GM19238 (cell line): ENCODE results near the gene SDK1.

ENCODE experiments used
- DNase-seq: peaks from one replicate; pipeline ENCODE4 v3.0.0; 2011; ENCODE audit warnings: low spot score; ENCODE audit not compliant: insufficient read length

The SDK1 gene

DNA sequence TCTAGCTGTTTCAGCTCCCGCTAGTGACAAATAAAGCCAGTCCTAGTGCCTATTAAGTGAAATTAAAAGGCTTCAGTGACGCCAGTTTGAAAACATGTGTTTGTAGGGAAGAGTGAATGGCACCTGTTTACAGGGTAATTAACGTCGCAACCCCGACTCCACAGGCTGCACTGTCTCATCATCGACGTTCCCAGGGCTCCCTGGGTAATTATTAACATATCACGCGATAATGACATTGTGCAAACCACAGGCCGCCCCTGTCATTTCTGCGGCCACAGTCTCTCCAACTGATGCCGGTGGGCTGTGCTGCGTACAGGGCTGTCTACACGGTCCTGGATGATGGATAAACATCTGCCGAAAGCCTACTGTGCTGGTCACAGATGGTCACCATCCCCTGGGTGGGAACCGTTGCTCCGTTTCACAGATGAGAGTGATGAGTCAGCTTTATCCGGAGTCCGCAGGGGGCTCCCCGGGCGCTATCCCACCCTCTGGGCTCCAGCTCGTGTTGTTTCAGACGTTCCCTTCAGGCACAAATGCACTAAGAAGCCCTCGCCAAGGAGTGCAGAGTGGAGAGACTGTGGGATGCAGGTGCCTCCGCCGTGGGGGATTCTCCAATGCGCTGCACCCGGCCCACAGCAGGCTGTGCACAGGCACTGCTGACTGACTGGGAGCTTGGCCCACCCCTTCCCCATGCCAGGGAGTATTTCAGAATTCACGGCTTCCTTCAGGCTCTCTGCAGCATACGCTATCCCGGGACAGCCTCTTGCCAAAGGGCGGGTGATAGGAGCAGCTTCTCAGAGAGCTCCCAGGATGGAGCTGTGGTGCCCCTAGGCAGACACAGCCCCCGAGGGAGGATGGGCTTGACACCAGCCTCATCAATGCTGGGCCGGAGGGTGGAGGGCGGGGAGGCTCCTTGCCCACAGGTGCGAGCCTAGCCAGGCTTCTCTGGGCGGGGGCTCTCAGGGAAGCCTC, 889.2 kb downstream of the SDK1 start:
- no peak for DNase-seq

DNA sequence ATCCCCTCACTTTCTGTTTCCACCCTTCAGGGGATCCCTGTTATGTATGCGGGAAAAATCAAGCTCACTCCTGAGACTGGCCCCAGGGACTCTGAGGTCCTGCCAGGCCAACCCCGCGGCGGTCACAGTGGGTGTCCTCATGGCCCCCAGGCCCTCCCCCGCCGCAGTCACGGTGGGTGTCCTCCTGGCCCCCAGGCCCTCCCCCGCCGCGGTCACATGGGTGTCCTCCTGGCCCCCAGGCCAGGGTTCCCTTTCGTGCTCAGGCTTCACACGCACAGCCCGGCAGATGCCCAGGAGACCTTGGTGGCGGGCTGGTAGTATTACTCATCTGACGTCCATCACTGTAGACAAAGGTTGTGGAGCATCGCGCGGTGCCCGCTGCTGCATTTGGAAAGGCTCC, 890.0 kb downstream of the SDK1 start:
- no peak for DNase-seq

DNA sequence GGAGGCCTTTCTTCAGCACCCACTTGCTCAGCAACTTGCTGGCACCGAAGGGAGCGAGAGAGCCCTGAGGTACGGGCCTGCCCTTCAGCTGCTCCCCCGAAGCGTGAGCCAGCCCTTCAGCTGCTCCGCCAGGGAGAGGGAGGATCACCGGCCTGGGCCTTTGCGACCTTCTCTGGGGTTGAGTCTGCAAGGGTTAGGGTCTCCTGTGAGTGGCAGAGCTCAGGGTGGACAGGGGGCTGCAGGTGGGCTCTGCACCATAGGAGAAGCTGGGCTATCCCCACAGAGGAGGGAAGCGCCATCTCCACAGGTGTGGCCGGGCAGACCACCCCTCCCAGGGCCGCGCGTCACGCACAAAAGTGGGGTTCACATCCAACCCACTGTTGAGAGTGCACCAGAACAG, 890.5 kb downstream of the SDK1 start:
- no peak for DNase-seq

DNA sequence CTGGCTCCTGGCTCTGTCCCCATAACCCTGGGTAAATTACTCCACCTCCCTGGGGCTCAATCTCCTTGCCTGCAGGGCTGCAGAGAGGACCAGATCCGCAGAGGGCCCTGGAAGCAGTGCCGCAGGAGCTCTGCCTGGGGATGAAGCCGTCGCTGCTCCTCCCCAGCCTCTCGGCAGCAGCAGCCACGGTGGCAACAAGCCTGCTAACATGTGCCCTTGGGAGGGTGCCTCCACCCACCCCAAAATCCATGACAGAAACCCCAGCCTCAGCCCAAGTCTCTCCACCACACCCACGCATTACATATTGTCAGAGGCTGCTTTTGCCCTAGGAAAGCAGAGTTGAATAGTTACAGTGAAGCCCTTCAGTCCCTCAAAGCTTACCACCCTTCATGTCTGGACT, 894.6 kb downstream of the SDK1 start:
- DNase-seq: no peak

DNA sequence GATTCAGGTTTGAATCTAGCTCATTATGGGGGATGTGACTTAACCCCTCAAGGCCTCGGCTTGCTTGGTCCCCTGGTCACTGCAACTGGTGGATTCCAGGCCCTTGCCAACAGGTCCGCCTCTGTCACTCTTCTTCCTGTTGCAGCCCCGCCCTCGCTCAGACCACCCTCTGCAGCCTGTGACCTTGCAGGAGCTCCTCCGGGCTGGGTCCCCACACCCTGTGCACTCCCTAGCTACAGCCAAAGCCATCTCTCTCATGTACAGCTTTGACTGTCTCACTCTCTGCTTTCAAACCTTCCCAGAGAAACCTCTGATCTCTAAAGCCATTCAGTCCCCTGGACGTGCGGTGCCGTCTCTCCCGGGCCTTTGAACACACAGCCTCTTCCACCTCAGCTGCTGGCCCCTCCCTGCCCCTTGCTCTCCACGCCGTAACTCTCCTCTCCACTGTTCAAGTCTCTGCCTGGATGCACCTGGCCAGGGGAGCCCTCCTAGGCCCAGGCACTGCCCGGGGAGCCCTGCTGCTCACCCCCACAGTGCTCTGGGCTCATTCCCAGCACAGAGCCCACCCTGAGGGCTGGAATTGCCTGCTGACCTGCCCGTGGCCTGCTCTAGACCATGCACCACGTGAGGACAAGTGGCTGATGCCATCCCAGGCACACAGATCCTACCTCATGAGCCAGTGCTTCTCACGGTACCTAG, 895.2 kb downstream of the SDK1 start:
- no peak for DNase-seq

DNA sequence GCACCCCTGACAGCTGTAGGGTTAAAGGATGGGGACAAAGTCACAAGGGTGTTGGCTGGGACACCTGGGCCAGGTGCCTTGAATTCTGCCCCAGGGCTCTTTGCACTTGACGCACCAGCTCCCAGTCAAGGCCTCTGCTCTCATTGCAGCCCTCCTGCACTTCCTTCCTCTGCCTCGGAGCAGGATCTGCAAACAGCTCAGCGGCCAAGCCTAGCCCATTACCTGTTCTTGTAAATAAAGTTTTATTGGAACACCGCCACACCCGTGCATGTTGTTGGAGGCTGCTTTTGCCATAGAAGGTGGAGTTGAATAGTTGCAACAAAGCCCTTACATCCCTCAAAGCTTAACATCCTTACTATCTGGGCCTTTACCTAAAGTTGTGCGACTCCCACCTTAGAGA, 897.2 kb downstream of the SDK1 start:
- no peak for DNase-seq

DNA sequence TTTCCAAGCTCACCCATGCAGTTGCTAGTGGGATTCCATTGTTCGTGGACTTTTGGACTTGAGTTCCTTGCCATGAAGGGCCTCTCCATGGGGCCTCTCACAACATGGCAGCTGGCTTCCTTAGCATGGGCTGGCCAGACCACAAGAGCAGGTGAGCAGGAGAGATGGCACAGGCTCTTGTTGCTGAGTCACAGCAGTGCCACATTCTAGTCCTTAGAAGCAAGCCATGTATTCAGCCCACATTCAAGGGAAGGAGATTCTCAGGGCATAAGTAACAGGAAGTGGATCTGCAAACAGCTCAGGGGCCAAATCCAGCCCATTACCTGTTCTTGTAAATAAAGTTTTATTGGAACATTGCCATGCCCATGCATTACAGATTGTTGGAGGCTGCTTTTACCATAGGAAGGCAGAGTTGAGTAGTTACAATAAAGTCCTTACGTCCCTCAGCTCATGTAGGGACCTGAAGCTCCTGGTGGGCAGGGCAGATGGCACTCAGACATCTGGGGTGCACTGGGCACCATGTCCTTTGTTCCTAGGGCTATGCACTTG, 899.6 kb downstream of the SDK1 start:
- no peak for DNase-seq

DNA sequence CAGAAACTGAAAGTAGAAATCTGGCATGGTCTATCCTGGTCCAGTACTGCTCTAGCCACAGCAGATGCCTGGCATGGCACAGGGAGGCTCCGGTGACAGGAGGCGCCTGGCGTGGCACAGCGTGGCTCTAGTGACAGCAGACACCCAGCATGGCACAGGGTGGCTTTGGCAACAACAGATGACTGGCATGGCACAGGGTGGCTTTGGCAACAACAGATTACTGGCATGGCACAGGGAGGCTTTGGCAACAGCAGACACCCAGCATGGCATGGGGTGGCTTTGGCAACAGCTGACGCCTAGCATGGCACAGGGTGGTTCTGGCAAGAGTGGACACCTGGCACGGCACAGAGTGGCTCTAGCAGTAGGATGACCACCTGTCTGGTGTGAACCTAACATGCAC, 900.5 kb downstream of the SDK1 start:
- DNase-seq: no peak

DNA sequence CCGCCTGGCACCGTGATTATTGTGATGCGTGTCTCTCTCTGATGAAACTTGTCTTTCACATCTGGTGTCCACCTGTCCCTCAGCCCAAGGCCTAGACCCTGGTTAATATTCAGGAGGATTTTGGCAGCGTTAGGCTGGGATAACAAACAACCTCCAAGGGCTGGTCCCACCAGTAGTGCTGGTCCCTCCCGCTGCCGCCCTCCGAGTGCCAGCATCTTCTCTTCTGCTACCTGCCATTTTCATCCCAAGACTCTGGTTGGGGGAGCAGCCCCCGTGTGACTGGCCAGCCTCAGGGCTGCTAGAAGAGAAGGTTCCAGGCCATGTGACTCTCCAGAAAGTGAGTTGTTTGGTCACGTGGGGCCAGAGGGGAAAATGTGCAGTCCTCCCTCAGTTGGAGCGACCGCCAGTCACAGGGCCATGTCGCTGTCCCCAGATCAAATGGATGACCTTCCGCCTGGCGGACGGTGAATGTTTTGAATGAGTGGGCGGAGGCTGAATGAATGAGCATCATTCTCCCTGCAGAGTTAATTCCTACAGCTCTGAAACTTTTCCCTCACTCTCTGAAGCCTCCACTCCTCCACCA, 901.2 kb downstream of the SDK1 start:
- DNase-seq: no peak

DNA sequence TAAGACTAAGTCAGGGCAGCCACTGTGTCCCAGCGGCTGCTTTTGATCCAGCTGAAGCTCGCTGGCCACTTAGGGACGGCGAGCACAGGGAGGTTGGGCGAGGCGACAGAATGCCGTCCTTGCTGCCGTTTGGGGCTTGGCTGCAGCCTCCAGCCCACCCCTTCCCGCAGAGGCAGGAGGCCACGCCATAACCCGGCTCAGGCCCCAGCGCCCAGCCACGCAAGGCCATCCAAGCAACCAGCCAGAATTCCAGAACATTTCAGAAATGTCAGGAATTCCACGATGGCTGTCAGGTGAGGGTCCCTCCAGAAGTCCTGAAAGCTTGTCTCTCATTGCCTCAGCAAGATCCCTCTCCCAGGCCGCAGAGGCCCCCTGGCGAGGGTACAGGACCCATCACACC, 901.9 kb downstream of the SDK1 start:
- no peak for DNase-seq

DNA sequence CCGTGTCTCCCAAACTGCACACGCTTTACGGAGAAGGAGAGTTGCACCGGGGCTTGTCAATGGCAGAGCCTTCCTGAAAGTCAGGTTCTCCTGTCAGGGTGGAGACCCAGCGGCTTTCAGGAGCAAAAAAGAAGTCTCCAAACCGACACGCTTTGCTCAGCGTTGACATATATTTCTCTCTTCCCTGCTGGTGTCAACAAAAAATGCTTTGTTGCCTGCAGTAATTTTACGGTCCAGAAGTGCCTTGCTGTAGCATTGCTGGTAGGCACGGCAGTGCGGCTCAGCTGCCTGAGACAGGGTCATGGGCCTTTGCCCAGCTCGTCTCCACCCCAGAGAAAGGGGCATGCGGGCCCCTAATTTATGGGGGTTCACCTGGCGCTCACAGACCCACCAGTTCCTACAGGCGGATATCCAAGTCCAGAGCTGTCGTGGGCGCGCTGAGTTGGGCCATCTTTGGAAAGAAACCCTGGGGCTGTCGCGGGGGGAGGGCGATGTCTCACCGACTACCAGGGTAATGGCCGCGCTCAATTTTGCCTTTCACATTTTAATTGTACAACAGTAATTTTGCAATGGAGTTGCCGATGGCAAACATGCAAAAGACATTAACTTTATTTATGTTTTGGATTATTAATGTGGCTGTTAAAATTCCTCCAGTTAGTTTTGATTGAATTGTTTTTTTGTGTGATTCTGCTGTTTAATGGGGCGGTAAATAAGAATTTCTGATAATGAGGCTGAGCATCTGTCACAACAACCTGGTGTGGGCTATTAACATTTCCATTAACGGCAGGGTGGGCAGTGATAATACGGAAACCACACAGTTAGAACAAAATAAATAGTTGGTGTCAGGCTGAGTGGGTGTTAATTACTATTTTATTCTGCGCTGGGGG, 902.8 kb downstream of the SDK1 start:
- no peak for DNase-seq

DNA sequence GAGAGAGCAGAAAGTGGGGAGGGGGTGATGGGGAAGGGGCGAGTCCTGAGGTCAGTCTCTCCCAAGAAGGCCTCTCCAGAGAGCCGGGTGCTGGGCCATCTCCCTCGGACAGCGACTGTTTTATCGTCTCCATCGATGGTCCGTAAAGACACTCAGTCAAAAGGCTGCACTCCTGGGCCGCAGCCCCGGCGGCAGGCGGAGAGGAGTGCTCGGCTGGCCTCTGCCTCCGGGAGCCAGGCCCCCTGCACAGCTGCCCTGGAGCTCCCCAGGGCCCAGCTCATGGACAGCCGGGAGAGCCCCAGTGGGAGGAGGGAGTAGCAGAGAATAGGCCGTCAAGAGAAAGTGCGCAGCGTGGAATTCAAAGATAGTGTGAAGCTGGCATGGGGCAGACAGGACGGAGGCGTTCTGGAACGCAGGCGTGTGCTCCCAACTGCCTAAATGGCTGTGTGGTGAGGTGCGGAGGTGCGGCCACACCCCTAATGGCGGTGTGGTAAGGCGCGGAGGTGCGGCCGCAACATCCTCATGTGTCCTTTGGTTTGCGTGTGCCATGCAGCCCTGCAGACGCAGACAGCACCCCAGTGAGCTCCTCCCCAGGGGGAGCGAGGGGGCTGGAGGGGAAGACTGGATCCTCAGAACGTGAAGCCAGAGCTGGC, 903.6 kb downstream of the SDK1 start:
- DNase-seq: no peak

DNA sequence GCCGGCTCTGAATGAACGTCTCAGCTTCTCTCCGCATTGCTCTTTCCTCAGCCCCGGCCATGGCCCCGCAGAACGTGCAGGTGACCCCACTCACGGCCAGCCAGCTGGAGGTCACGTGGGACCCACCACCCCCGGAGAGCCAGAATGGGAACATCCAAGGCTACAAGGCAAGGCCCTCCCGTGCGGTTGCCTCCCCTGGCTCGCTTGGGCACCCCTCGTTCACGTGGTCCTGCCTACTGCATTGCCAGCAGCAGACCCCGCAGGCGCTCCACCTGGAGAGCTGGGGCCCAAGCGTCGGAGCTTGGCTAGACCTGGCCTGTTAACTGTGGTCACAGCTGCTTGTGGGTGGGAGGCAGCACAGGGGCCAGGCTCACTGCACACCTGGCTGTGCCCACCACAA, 904.8 kb downstream of the SDK1 start:
- no peak for DNase-seq

DNA sequence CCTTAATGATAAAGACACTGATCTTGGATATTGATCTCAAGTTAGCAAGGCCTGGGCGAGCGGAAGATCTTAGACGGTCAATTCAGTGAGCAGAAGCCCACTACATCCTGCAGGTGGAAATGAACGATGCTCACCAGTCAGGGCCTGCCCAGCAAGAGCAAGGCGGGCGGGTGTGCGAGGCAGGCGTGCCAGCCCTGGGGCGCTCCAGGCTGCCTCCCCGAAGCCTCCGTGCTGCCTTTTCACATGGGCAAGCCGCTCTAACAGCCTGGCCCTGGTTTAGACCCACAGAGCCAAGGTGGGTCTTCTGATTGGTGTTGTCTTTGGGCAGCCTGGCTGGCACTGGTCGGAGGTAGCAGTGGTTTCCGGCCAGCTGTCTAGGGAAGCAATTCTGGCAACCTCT, 906.0 kb downstream of the SDK1 start:
- no peak for DNase-seq

DNA sequence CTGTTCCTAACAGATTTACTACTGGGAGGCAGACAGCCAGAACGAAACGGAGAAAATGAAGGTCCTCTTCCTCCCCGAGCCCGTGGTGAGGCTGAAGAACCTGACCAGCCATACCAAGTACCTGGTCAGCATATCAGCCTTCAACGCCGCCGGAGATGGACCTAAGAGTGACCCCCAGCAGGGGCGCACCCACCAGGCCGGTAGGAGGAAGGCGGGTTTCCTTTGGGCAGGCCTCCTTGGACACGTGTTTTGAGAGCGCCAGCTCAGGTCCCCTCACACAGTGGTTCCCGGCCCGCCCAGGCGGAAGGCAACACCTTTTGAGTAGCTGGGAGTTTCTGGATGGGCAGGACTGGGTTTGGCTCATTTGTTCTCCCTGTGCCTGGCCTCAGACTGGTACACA, 907.0 kb downstream of the SDK1 start:
- no peak for DNase-seq

DNA sequence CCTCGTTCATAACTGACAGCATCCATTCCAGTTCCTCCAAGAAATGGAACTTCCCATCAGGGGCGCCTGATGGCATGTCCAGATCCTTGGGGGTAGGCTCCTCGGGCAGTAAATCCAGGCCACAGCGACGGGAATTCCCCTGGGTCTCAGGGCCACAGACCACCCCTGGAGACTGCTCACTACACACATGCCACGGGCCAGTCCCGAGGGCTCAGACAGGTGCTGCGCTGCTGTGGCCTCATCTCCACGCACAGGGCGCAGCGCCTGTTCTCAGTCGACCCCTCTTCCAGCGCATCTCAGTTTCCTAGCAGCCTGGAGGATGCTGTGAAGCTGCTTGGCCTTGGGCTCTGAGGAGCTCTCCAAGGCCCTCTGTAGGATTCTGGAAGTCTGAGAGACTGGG, 907.5 kb downstream of the SDK1 start:
- no peak for DNase-seq

DNA sequence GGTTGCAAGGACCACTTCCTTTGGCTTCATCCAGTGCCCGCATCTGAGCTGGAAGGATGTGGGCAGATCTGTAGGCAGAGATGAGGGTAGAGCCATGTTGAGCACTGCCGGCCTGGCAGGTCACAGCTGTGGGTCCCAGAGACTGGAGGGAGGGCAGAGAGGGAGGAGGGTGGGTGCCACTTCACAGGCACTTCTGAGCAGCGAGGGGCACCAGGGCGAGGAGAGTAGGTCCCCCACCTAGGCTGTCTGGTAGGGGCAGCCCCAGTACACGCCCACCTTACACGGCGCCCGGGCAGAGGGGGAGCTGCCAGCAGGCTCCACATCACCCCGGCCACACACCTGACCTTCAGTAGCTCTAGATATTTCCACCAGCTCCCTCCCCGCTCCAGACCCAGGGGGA, 908.1 kb downstream of the SDK1 start:
- DNase-seq: no peak

DNA sequence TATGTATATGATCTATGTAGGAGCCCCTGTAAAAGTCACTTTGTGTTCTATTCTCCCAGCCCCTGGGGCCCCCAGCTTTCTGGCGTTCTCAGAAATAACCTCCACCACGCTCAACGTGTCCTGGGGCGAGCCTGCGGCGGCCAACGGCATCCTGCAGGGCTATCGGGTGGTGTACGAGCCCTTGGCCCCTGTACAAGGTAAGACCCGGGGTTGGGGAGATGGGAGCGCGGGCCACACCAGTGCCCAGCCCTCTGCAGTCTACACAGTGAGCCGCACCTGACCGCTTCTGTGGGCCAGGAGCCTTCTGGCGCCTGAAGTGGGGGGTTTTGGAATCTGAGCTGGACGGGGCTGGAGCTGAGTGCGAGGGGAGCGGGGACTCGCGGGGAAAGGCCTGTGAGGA, 908.9 kb downstream of the SDK1 start:
- no peak for DNase-seq

DNA sequence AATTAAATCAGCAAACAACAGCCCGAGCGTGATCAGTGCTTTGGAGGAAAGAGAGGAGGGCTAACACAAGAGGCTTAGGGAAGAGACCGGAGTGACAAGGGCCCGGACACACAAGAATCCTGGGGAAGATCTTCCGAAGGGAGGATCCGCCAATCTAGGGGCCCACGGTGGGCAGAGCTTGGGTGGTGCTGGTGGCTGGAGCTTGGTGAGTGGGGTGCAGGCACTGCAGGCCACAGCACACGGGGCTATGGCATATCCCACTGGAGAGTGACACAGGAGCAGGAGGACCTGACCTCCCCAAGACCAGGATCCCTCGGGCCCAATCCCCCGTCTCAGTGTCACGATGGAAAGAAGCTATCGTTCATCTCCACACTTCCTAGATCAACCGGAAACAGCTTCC, 909.8 kb downstream of the SDK1 start:
- no peak for DNase-seq

DNA sequence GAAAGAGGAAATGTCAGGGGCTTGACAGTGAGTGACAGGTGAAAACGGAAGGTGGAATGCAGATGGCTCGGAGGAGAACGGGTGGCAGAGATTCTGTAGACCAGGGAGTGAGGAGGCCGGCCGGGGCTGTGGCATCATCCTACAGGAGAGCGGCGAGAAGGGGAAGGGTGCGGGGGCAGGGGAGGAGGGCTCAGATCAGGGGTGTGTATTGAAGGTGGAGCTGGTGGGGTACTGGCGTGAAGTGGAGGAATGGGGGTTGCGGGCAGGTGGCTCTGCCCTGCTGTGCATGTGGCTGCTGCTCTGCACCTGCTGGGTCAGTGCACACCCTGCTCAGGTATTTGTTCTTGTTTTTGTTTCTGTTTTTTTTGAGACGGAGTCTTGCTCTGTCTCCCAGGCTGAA, 910.2 kb downstream of the SDK1 start:
- no peak for DNase-seq

DNA sequence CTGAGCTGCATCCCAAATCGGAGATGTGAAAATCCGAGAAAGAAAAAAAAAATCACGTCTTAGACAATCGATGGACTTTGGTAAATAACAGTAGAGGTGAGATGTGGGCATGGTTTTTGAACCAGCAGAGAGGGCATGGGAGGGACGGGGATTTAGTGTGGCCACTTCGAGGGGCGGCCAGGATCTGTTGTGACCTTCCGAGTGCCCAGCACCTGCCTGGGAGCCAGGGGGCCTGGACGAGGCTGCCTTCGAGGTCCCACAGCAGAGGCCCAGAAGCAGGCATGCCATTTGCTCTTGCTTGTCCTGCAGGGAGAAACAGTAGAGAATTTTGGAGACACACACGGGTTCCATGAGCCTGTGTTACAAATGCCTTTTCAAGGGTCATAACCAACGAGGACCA, 911.3 kb downstream of the SDK1 start:
- no peak for DNase-seq
